ENCODE data around the gene RABAC1. TPM values are rescaled to one million over a fixed set of nuclear protein-coding genes. Genes with fewer than 3 reads are reported as not detected.

The RABAC1 gene
- total RNA-seq, 1 donor = 105 TPM

GRCh38 chr19:41932720-41933332 is 26.3 kb downstream of the RABAC1 start:
- DNase-seq (ENCODE audit: low read depth) = no peak
- TF ChIP-seq CTCF (IDR thresholded peaks at IDR 0.05; ENCODE audit: insufficient read depth, low read depth, low read length) = no peak
- H3K4me3 ChIP-seq (ENCODE audit: low read depth, low read length) = no peak overlapping the region

GRCh38 chr19:41932259-41932719 is 26.8 kb downstream of the RABAC1 start:
- TF ChIP-seq CTCF (IDR thresholded peaks at IDR 0.05; ENCODE audit: insufficient read depth, low read depth, low read length) = no peak
- no peak for DNase-seq (ENCODE audit: low read depth)
- H3K4me3 ChIP-seq (ENCODE audit: low read depth, low read length) = no peak overlapping the region

GRCh38 chr19:41930926-41931592 is 28.1 kb downstream of the RABAC1 start:
- no peak overlapping the region for H3K4me3 ChIP-seq (ENCODE audit: low read depth, low read length)
- peak; percentile 41 for TF ChIP-seq CTCF (IDR thresholded peaks at IDR 0.05; ENCODE audit: insufficient read depth, low read depth, low read length)
- DNase-seq (ENCODE audit: low read depth) = no peak

- no peak for DNase-seq (ENCODE audit: low read depth)
- no peak for TF ChIP-seq CTCF (IDR thresholded peaks at IDR 0.05; ENCODE audit: insufficient read depth, low read depth, low read length)
- H3K4me3 ChIP-seq (ENCODE audit: low read depth, low read length) = no peak overlapping the region
Observed at GRCh38 chr19:41930322-41930722, 28.8 kb downstream of the RABAC1 start.

GRCh38 chr19:41929536-41930071 is 29.5 kb downstream of the RABAC1 start:
- no peak for DNase-seq (ENCODE audit: low read depth)
- TF ChIP-seq CTCF (IDR thresholded peaks at IDR 0.05; ENCODE audit: insufficient read depth, low read depth, low read length) = no peak
- no peak overlapping the region for H3K4me3 ChIP-seq (ENCODE audit: low read depth, low read length)

GRCh38 chr19:41928754-41929535 is 30.2 kb downstream of the RABAC1 start:
- no peak for DNase-seq (ENCODE audit: low read depth)
- peak overlapping the region; percentile 58 for H3K4me3 ChIP-seq (ENCODE audit: low read depth, low read length)
- TF ChIP-seq CTCF (IDR thresholded peaks at IDR 0.05; ENCODE audit: insufficient read depth, low read depth, low read length) = no peak
